ENCODE results near the gene ATG7.
"Not testable (repeated sequence)": the region's sequence is repeated elsewhere in the genome, so short reads cannot be mapped to it uniquely, and the experiment has no call there.

The ATG7 gene

DNA sequence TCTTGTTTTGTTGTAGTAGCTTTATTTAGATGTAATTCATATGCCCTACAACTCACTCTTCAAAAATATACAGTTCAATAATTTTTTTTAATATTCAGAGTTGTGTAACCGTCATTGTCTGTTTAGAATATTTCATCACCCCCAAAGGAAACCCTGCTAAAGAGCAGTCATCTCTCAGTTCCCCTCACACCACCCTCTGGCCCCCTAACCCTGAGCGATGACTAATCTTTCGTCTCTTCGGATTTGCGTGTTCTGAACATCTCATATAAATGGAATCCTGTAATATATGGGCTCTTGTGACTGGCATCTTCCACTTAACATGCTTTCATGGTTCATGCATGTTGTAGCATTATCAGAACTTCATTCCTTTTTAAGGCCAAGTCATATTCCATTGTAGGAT is 183.8 kb downstream of the ATG7 start:
- H3K4me3 ChIP-seq (replicated peaks; ENCODE audit: low read depth, low read length): no peak overlapping the region
- DNase-seq (ENCODE audit: low read depth): peak; percentile 88
- TF ChIP-seq, protein P1, sequence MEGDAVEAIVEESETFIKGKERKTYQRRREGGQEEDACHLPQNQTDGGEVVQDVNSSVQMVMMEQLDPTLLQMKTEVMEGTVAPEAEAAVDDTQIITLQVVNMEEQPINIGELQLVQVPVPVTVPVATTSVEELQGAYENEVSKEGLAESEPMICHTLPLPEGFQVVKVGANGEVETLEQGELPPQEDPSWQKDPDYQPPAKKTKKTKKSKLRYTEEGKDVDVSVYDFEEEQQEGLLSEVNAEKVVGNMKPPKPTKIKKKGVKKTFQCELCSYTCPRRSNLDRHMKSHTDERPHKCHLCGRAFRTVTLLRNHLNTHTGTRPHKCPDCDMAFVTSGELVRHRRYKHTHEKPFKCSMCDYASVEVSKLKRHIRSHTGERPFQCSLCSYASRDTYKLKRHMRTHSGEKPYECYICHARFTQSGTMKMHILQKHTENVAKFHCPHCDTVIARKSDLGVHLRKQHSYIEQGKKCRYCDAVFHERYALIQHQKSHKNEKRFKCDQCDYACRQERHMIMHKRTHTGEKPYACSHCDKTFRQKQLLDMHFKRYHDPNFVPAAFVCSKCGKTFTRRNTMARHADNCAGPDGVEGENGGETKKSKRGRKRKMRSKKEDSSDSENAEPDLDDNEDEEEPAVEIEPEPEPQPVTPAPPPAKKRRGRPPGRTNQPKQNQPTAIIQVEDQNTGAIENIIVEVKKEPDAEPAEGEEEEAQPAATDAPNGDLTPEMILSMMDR (IDR thresholded peaks at IDR 0.05; ENCODE audit: low read length, missing control alignments): no peak

DNA sequence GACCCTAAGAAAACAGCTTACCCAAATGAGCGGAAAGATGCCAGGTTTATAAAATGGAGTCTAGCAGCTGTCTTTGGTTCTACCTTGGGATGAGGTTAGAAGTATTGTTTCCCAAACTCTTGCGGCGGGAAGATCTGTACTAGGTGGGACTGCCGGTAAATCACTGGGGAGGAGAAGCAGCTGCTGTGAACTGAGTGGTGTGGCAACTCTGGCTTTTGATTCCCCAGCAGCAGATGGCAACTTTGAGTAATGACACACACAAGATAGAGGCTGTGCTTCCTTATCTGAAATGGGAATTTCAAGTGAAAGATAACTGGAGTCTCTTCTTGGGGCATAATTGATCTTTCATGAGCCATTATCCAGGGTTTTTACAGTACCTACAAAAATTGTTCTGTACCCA is 184.9 kb downstream of the ATG7 start:
- TF ChIP-seq, protein P1 (IDR thresholded peaks at IDR 0.05; ENCODE audit: low read length, missing control alignments): no peak
- no peak for DNase-seq (ENCODE audit: low read depth)
- no peak overlapping the region for H3K4me3 ChIP-seq (replicated peaks; ENCODE audit: low read depth, low read length)

DNA sequence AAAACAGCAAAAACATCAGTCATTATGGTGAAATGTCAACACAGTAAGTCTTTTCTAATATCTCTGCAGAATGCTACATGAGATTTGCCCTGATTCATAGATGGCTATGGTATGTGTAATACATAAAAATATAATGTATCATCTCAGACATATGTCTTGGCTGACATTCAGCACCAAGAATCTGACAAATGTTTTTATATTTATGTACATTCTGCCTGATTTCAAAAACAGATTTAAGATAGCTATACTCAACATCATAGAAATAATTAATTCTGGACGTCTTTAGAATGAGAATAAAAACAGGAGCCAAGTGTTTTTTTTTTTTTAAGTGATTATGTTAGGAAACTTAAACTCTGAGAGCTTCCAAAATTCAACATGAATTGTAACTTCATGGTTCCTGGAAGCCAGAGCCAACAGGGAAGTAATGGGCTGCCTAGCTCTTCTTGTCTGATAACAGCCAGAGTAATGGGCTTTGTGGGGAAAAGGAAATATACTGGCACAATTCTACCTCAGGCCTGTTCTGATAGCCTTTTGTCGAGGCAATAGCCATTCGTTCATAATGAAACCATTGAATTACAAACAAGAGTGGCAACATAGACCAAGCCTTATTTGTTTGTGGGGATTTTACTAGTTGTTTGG is 187.1 kb downstream of the ATG7 start:
- TF ChIP-seq, protein P1 (IDR thresholded peaks at IDR 0.05; ENCODE audit: low read length, missing control alignments): no peak
- no peak overlapping the region for H3K4me3 ChIP-seq (replicated peaks; ENCODE audit: low read depth, low read length)
- DNase-seq (ENCODE audit: low read depth): peak; percentile 45

DNA sequence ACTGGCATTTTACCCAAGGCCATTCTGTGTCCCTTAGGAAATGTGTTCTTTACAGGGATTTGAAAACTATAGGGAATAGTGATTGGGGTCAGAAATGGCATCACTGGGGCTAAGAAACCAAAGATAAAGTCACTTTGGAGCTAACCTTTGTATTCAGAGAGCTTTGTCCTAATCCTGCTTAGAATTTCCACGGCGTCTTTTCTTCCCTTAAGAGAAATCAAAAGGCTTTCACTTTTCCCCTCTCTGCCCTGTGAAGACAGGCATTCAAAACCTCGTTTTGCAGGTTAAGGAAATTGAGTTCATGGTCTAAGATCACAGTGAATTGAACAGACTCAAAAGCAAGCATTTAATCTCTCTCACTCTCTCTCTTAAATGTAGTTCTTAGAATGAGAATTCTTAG is 189.0 kb downstream of the ATG7 start:
- no peak overlapping the region for H3K4me3 ChIP-seq (replicated peaks; ENCODE audit: low read depth, low read length)
- TF ChIP-seq, protein P1 (IDR thresholded peaks at IDR 0.05; ENCODE audit: low read length, missing control alignments): no peak
- DNase-seq (ENCODE audit: low read depth): no peak

DNA sequence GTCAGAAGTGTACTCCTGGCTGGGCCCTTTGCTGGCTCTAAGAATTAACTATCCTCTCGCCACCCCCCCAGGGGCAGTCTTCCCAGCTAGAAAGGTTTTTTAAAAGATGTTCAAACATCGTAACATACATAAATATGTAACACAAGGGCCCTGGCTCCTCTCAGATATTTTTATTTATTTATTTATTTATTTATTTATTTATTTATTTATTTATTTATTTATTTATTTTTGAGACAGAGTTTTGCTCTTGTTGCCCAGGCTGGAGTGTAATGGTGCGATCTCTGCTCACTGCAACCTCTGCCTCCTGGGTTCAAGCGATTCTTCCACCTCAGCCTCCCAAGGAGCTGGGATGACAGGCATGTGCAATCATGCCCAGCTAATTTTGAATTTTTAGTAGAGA is 190.5 kb downstream of the ATG7 start:
- H3K4me3 ChIP-seq (replicated peaks; ENCODE audit: low read depth, low read length); DNase-seq (ENCODE audit: low read depth): not testable (repeated sequence)

DNA sequence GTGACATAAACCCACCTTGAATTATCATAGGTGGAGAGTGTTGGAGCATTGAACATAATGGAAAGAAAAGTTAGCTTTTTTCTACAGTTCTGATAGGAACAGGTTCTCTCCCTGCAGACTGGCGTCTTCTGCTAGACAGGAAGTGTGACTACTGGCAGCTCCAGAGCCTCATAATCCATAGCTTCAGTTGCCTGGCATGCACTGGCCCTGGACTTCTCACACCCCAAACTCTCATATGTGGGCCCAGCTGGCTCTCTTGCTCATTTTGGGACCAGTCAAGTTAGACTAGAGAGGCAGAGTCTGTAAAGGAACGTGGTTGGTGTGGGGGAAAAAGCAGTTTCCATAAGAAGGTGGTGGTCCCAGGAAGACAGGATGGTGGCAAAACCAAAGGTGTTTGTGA is 191.4 kb downstream of the ATG7 start:
- no peak overlapping the region for H3K4me3 ChIP-seq (replicated peaks; ENCODE audit: low read depth, low read length)
- DNase-seq (ENCODE audit: low read depth): no peak
- TF ChIP-seq, protein P1 (IDR thresholded peaks at IDR 0.05; ENCODE audit: low read length, missing control alignments): no peak

DNA sequence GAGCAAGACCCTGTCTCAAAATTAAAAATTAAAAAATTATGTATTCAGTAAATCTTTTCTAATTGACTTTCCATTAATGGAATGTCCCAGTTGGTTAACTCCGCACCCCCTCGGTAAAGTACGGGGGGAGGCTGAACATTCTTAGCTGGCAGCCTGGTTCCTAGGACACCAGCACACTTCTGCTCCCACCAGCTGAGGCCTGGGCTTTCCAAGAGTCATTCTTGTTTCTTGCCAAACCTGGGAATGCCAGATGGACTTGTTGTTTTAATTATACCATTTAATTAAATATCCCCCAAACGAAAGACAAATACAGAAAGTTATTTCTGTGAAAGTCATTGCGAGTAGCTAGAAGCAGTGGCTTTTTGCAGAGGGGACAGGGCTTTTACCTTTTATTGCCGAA is 192.2 kb downstream of the ATG7 start:
- H3K4me3 ChIP-seq (replicated peaks; ENCODE audit: low read depth, low read length): no peak overlapping the region
- TF ChIP-seq, protein P1 (IDR thresholded peaks at IDR 0.05; ENCODE audit: low read length, missing control alignments): no peak
- DNase-seq (ENCODE audit: low read depth): no peak

All from fibroblast of pulmonary artery (primary cell).